ENCODE results near the gene HCFC1R1. TPM values are rescaled to one million over a fixed set of nuclear protein-coding genes. Genes with fewer than 3 reads are reported as not detected.

HCFC1R1 gene
- 2.4 TPM in 2 replicates for total RNA-seq

GRCh38 chr16:3023669-3024478 is at the start of gene HCFC1R1, which contains the start of gene THOC6:
TSS of gene HCFC1R1 (minus strand) at chr16:3023942. CDS start at chr16:3023941, 1 bp downstream.
TSS of gene THOC6 (plus strand) at chr16:3024035. CDS start at chr16:3024327, 292 bp downstream.

GRCh38 chr16:3065069-3065741 is 41.5 kb upstream of the HCFC1R1 start, which contains the start of gene IL32:
TSS of gene IL32 (plus strand) at chr16:3065640. CDS start at chr16:3065812, 172 bp downstream.

GRCh38 chr16:3045758-3046640 is 22.3 kb upstream of the HCFC1R1 start, which contains the start of gene MMP25:
TSS of gene MMP25 (plus strand) at chr16:3046561. CDS start at chr16:3046918, 357 bp downstream.

GRCh38 chr16:3036726-3037315 is 13.1 kb upstream of the HCFC1R1 start, which contains the start of gene BICDL2:
TSS of gene BICDL2 (minus strand) at chr16:3036944. CDS start at chr16:3035496, 1,448 bp downstream.

GRCh38 chr16:3020247-3020603 is 3.5 kb downstream of the HCFC1R1 start, which contains the start of gene TNFRSF12A:
TSS of gene TNFRSF12A (plus strand) at chr16:3020368. CDS start at chr16:3020398, 30 bp downstream.

GRCh38 chr16:3017794-3018506 is 5.8 kb downstream of the HCFC1R1 start, which contains the start of gene CLDN6:
TSS of gene CLDN6 (minus strand) at chr16:3018183. CDS start at chr16:3016021, 2,162 bp downstream.

GRCh38 chr16:3012828-3013420 is 10.8 kb downstream of the HCFC1R1 start, which contains the start of gene CLDN9:
TSS of gene CLDN9 (plus strand) at chr16:3012923. CDS start at chr16:3013363, 440 bp downstream.

GRCh38 chr16:2980227-2981176 is 43.2 kb downstream of the HCFC1R1 start, which contains the start of gene PKMYT1:
TSS of gene PKMYT1 (minus strand) at chr16:2980446. CDS start at chr16:2979657, 789 bp downstream.

Other genes with a start within 250 kb of the HCFC1R1 start
- gene ELOB, start 246.7 kb downstream of the HCFC1R1 start, total RNA-seq, result 231 and 332 TPM in 2 replicates
- not detected in 2 replicates for gene PRSS33, start 236.4 kb downstream of the HCFC1R1 start, total RNA-seq
- not detected in 2 replicates for gene PRSS41, start 225.5 kb downstream of the HCFC1R1 start, total RNA-seq
- 0.65 and 1.1 TPM in 2 replicates for gene PRSS21, start 206.7 kb downstream of the HCFC1R1 start, total RNA-seq
- 0.09 TPM in 1 of 2 replicates, not detected in the other for gene ZG16B, start 193.6 kb downstream of the HCFC1R1 start, total RNA-seq
- not detected in 2 replicates for gene PRSS22, start 165.8 kb downstream of the HCFC1R1 start, total RNA-seq
- gene FLYWCH2, start 140.7 kb downstream of the HCFC1R1 start, total RNA-seq, result 28.8 and 32.3 TPM in 2 replicates
- 18.4 and 19.9 TPM in 2 replicates for gene FLYWCH1, start 112.0 kb downstream of the HCFC1R1 start, total RNA-seq
- under 0.01 TPM in 1 of 2 replicates, not detected in the other for gene KREMEN2, start 59.7 kb downstream of the HCFC1R1 start, total RNA-seq
- 2.5 and 2.7 TPM in 2 replicates for gene PAQR4, start 54.6 kb downstream of the HCFC1R1 start, total RNA-seq
- gene PKMYT1, start 43.5 kb downstream of the HCFC1R1 start, total RNA-seq, result 0.60 and 0.98 TPM in 2 replicates
- not detected in 2 replicates for gene CLDN9, start 11.0 kb downstream of the HCFC1R1 start, total RNA-seq
- not detected in 2 replicates for gene CLDN6, start 5.8 kb downstream of the HCFC1R1 start, total RNA-seq
- gene TNFRSF12A, start 3.6 kb downstream of the HCFC1R1 start, total RNA-seq, result 15.0 and 30.8 TPM in 2 replicates
- 14.7 and 21.3 TPM in 2 replicates for gene THOC6, start 93 bp upstream of the HCFC1R1 start, total RNA-seq
- not detected in 2 replicates for gene BICDL2, start 13.0 kb upstream of the HCFC1R1 start, total RNA-seq
- gene MMP25, start 22.6 kb upstream of the HCFC1R1 start, total RNA-seq, result under 0.01 TPM in 1 of 2 replicates, not detected in the other
- gene IL32, start 41.7 kb upstream of the HCFC1R1 start, total RNA-seq, result 5.2 and 9.9 TPM in 2 replicates
- not detected in 2 replicates for gene ZSCAN10, start 75.4 kb upstream of the HCFC1R1 start, total RNA-seq
- gene ZNF205, start 88.6 kb upstream of the HCFC1R1 start, total RNA-seq, result 10.6 and 13.4 TPM in 2 replicates
- gene ZNF213, start 111.1 kb upstream of the HCFC1R1 start, total RNA-seq, result 2.7 and 4.3 TPM in 2 replicates
- gene OR1F1, start 164.3 kb upstream of the HCFC1R1 start, total RNA-seq, result not detected in 2 replicates
- 9.2 and 10.8 TPM in 2 replicates for gene ZNF200, start 211.2 kb upstream of the HCFC1R1 start, total RNA-seq
- not detected in 2 replicates for gene MEFV, start 232.7 kb upstream of the HCFC1R1 start, total RNA-seq